ENCODE results near the gene ACIN1.

Gene ACIN1

GRCh38 chr14:23105348-23105824, 10.4 kb upstream of the ACIN1 start:
- no peak for DNase-seq

- no peak for DNase-seq
Observed at GRCh38 chr14:23104591-23105347, 9.8 kb upstream of the ACIN1 start, which contains the start of gene CIROP. Gene CIROP, minus strand, starts transcription at chr14:23104989. Its CDS starts 69 bp downstream, at chr14:23104920.

- DNase-seq: no peak
Observed at GRCh38 chr14:23104070-23104590, 9.2 kb upstream of the ACIN1 start.

GRCh38 chr14:23103581-23103980, 8.6 kb upstream of the ACIN1 start:
- no peak for DNase-seq

- no peak for DNase-seq
Observed at GRCh38 chr14:23102801-23103200, 7.9 kb upstream of the ACIN1 start.

GRCh38 chr14:23101986-23102625, 7.2 kb upstream of the ACIN1 start:
- DNase-seq: no peak

- DNase-seq: no peak
Observed at GRCh38 chr14:23101213-23101970, 6.5 kb upstream of the ACIN1 start.

- no peak for DNase-seq
Observed at GRCh38 chr14:23099212-23099861, 4.4 kb upstream of the ACIN1 start.

GRCh38 chr14:23097786-23098185, 2.9 kb upstream of the ACIN1 start:
- DNase-seq: no peak

- no peak for DNase-seq
Observed at GRCh38 chr14:23095196-23096108, 516 bp upstream of the ACIN1 start, which contains the start of gene C14orf119. Gene C14orf119, plus strand, starts transcription at chr14:23095505. Its CDS starts 2,154 bp downstream, at chr14:23097659.

- no peak for DNase-seq
Observed at GRCh38 chr14:23093991-23094665, 808 bp downstream of the ACIN1 start.

GRCh38 chr14:23093526-23093925, 1.4 kb downstream of the ACIN1 start:
- DNase-seq: no peak

- DNase-seq: no peak
Observed at GRCh38 chr14:23093104-23093503, 1.8 kb downstream of the ACIN1 start.

GRCh38 chr14:23091294-23092225, 3.4 kb downstream of the ACIN1 start:
- no peak for DNase-seq

GRCh38 chr14:23090254-23090636, 4.7 kb downstream of the ACIN1 start:
- no peak for DNase-seq

- DNase-seq: no peak
Observed at GRCh38 chr14:23089498-23090253, 5.3 kb downstream of the ACIN1 start.

- DNase-seq: no peak
Observed at GRCh38 chr14:23086565-23086964, 8.4 kb downstream of the ACIN1 start.

- no peak for DNase-seq
Observed at GRCh38 chr14:23085458-23085857, 9.5 kb downstream of the ACIN1 start.

- no peak for DNase-seq
Observed at GRCh38 chr14:23080474-23080873, 14.5 kb downstream of the ACIN1 start.
